Measurements from ENCODE around the gene SEMA3E. TPM values are rescaled to one million over a fixed set of nuclear protein-coding genes. Genes with fewer than 3 reads are reported as not detected.

The SEMA3E gene
- total RNA-seq, 1 experiment from 2014 or later = 3.6 TPM

DNA sequence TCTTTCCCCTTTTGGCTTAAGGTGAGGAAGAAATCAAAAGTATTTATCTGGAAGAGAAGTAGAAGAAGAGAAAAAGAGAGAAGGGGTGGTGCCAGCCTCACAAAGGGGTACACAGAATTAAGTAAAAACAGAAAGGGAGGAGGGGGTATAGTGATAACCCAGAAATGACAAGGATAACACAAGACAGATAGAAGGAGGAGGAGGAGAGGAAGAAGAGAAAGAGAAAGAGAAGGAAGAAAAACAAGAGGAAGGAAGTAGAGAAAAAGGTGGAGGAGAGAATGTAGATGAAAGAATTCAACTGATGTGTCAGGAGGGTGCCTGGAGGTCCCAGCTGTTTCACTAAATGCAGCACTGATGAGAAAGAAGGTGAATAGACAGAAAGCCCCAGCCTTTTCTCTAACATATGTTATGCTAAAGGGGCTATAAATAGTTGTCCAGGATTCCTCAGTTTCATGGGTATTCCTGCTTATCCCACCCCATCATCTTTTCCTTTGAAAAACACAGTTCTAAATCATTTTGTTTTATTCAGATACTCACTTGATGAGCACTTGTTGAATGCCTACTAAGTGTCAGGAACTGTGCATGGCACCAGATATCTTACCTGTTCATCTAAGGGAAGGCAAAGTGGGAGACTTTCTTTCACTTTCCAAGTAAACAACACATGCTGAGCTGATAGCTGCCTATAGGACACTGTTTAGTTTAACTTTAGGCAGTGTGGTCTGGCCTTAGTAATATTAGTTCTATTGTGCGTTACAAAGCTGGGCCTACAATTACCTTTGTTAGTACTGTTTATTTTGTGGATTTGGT lies 8.0 kb downstream of the SEMA3E start:
- no peak for DNase-seq (ENCODE audit: low spot score)

DNA sequence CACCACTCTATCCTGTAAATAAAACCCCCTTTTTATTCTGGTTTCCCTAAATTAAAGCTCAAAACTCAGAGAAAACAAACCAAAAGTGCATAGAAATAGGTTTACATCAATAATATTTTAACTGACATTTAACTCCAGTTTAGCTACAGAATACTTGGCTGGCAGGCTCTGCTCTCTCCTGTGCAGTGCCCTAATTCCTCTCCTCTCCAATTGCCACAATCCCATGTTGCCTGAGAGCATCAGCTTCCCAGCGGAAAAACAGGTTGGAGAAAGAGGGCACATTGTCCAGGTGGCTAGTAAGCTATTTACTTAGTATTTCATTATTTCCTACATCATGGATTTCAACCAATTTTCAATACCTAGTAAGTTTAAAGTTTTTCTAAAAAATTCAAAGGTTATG lies 8.7 kb downstream of the SEMA3E start:
- no peak for DNase-seq (ENCODE audit: low spot score)

DNA sequence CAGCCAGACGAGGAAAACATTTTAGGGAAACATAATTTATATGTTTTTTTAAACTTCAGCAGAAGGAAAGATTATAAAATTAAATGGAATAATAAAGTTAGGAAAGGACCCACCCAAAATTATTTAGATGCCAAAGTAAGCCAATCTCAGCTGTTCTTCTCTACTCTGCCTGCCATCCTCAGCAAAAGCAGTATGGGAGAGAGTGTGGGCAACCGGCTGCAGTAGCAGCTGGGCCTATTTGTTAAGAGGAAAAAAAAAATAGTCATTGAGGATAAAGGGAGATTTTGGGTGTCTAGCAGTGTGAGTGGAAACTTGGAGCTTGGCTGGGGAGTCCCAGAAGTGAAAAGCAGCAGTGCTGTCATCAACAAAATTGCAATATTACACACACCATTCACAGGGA lies 15.4 kb downstream of the SEMA3E start:
- DNase-seq (ENCODE audit: low spot score) = no peak

DNA sequence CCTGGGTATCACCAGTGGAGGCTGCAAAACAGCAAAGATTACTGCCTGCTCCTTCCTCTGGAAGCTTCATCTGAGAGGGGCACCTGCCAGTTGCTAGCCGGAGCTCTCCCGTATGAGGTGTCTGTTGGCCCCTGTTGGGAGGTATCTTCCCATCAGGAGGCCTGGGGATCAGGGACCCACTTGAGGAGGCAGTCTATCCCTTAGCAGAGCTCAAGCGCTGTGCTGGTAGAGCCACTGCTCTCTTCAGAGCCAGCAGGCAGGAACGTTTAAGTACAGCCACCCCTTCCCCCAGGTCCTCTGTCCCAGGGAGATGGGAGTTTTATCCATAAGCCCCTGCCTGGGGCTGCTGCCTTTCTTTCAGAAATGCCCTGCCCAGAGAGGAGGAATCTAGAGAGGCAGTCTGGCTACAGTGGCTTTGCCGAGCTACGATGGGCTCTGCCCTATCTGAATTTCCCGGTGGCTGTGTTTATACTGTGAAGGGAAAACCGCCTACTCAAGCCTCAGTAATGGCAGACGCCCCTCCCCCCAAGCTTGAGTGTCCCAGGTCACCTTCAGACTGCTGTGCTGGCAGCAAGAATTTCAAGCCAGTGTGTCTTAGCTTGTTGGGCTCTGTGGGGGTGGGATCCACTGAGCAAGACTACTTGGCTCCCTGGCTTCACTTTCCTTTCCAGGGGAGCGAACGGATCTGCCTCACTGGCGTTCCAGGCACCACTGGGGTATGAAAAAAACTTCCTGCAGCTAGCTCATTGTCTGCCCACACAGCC lies 19.6 kb downstream of the SEMA3E start:
- no peak for DNase-seq (ENCODE audit: low spot score)

DNA sequence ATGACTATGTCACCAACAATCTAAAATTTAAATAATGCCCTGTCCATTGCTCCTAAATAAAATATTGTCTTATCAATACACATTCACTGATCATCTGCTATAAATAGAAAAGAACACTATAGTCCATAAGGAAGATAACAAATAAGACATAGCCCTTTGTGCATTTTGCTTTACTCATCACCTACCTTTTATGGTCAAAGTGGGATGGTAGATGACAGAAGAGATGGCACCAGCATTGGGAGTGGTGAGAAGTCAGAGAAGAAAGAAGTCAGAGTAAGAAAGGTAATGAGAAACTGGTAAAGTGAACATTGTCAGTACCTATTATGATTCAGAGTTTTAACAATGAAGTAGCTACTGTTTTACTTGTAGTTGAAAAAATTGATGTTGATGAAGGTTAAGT lies 31.1 kb downstream of the SEMA3E start:
- DNase-seq (ENCODE audit: low spot score) = no peak

DNA sequence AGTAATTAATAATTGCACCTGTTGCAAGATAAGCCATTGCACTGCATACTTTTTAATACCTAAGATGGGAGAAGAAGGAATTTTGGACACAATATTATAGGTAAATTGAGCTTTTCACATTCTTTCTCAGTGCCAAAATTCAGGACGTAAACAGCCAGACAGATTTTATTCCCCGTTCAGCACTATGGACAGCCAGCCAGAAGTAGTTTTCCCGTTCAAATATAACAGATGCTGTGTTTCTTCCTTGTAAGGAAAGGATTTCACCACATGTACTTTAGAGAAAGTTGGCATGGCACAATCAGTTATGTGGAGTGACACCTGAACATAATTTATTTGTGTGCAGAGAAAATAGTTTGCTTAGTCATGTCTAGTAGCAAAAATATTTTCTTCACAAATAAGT lies 34.8 kb downstream of the SEMA3E start:
- DNase-seq (ENCODE audit: low spot score) = peak; percentile 7

DNA sequence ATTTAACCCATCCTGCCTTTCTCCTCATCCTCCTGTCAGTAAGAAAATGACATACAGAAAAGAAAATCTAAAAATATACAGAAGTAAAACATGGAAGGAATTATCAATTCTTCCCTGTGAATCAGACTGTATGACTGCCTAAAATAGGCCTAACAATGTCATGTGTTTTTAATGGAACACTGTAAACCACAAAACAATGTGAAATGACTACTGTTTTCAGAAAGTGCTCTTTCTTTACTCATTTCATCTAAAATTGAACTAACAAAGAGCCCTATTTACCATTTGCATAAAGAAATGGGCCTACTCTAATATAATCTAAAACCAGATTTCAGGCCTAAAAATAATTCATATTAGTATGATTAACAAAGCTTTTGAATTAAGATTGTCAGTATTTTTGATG lies 35.7 kb downstream of the SEMA3E start:
- no peak for DNase-seq (ENCODE audit: low spot score)

DNA sequence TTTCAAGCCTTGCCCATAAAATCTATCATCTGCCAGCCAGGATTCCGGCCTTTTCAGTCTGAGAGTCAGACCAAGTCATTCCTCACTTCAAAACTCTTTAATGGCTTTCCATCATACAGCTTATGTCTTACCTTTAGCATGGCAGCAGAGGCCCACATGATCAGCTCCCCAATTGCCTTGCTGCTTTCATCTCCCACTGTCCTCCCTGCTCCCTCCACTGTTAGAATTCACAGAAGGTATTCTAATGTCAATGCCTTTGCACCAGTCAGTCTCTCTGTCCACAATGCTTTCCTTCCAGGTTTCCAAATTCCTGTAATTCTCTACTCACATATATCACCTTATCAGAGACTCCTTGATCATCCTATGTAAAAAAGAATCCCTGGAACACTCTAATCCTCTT lies 37.2 kb downstream of the SEMA3E start:
- no peak for DNase-seq (ENCODE audit: low spot score)

DNA sequence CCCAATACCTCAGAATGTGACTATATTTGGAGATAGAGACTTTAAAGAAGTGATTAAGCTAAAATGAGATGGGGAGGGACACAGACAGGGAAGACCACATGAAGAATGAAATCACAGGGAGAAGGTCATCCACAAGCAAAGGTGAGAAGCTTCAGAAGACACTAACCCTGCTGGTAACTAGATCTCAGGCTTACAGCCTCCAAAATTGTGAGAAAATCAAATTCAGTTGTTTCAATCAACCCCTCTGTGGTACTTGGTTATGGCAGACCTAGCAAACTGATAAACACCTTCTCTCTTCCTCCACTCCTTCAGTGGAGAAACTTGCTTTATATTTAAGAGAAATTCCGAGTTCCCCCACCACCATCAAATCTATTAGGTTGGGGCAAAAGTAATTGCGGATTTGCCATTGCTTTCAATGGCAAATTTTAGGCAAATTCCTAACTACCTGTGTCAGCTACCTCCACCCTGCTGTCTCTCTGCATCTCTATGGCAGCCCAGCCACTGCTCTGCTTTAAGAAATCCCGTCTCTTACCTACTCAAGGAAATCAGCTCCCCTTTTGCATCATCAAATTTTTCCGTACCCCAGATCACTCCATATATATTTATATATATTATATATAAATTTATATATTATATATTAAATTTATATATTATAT lies 38.2 kb downstream of the SEMA3E start:
- no peak for DNase-seq (ENCODE audit: low spot score)

DNA sequence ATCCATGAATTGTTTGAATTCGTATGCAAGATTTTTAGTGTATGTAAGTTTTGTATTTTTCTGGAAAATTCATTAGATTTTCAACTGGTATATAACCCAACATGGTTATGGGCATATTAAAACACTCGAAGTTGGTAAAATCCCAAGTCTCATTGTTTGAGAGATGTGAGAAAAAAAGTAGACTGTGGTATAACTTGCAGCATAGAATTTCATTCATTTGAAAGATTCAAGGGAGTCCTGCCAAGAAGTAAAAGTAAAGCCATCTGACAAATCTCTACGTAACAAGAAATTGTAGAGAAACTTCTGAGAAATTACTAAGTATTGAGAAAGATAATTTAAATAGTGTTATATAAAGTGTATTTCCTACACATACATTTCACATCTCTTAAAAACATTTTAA lies 40.2 kb downstream of the SEMA3E start:
- no peak for DNase-seq (ENCODE audit: low spot score)

DNA sequence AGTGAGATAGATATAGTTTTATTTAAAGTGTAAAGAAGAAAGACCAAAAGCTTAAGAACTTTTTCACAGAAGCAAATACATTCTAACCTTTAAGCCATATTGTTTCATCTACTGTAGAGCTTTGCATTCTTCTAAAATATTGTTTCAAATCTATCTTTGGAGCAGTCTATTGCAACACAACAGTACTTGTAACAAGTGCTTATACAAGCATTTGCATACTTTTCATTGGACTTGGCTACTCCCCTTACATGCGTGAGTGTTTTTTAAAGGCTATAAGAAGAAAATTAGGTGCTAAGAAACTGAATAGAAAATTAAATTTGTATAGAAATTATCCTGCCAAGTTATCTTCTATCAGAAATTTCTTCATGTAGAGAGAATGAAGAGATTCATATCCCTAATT lies 45.3 kb downstream of the SEMA3E start:
- DNase-seq (ENCODE audit: low spot score) = no peak

DNA sequence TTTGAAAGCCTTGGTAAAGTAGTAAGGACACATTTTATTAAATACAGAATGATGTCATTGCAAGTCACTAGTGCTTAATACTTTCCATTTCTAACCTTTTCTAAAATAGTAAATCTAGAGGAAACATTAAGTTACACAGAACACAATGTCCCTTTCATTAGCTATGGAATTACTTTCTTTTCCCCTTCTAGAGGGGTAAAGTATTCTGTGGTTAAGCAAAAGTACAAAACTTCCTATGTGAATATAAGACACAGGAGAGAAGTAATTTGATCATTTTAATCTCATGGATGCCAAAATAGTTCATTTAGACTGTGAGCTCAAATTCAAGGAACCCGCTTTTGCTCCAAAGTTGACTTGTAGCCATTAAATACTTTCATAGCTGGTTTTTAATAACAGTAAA lies 49.8 kb downstream of the SEMA3E start:
- no peak for DNase-seq (ENCODE audit: low spot score)

DNA sequence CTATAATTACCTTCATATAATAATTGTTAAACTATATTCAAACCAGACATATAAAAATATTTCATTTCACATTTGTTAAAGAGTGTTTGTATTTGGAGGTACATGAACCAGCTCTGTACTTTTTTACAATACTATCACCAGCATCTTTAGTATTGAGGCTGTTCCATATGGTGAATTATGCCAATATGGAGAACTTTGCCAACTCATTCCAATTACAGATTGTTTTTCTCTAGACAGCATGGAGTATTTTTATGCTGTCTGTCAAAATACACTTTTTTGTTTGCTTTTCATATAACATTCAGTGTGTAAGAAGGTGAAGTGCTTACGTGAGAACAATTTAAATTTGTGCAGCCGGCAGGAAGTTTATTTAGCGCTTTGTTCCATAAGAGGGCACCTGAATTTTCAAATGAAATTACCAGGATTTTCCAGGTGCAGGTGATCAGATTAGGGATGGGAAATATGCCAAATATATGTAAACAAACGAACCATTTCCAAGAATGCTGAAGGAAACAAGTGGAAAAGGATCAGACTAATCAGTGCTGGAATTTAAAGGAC lies 54.9 kb downstream of the SEMA3E start:
- DNase-seq (ENCODE audit: low spot score) = no peak

DNA sequence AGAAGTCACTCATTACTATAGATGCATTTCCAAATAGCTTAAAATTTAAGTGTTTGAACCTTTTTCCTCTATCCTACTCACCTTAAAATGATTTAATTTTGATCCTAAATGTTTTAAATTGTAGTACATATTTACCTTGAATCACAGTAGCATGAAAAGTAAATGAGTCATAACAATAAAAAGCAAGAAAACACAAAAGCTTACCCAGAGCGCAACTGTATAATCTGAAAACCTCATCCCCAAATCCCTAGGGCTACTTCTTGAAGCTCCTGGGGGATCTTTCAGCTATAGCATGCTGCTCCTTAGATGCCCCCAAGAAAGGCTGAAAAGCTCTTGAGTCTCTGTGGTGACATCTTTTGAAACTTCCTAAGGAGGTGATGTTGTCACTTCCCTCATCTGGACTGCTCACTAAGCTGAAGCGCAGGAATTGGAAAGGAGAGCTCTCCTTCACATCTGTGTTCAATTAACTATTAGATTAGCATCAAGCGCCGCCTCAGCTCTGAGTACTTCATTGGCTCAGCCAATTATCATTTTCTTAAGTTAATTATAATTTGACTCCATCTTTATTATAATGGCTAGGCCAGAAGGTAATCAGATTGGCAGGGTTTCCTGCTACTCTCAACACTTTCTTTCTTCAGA lies 60.2 kb downstream of the SEMA3E start:
- no peak for DNase-seq (ENCODE audit: low spot score)

DNA sequence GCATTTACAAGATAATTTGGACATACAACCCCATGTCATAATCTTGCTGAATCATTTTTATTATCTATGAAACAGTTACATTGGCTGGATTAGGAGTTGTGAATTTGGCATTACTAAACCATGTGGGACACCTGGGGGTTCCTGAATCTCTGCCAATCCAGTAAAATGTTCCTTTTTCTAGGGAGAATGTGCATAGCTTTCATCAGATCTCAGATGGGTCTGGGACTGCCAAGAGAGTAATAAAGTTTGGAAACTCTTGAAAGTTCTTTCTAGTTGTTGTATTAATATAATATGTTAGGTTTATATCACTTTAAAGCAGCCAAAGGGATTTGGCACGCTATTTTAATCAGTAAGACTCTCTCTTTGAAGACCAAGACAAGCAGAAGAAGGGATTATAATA lies 62.7 kb downstream of the SEMA3E start:
- no peak for DNase-seq (ENCODE audit: low spot score)

DNA sequence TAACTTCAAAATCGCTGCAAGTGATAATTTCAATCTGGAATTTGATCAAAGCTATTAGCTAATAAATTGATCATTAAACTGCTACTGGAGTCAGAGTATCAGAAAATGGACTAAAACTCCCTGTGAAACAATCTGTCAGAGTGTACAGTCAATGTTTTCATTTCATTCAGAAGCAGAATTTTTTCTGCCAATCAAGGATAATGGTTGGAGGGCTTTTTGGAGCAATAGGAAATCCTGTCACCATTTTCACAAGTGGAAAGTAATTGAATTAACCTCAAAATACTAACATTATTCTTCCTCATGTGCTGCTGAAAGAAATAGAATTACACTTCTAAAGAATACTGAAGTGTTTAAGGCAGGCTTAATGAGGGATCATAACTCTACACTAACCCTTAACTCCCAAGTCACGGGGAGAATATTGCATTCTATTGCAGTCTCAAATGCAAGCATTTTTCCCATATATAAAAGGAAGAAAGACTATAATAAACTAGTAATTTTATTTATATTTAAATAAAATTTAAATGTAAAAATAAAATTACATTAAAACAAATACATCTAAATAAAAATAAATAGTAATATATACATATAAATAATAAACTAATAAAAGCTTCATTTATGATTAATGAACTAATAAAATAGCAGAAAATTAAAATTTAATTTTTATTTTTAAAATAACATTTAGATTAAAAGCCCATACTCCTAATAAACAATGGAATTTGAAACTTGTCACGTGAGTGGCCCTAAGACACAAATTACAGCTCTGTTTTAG lies 67.1 kb downstream of the SEMA3E start:
- DNase-seq (ENCODE audit: low spot score) = no peak

DNA sequence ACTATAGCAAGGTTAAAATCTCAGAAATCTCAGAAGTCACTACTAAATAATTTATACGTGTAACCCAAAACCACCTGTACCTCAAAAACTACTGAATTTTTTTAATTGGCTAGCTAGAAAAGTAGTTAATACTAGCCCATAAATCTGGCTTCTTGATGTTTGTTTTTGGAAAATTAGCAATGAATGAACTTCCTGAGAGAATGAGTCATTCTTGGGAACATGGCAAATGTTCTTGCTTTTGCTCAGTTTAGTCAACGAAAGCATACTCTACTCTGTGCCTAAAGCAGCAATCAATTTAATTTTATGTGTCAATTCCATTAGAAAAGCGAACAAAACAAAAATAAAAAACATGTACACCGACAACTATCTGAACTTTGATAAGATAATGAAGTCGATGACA lies 69.2 kb downstream of the SEMA3E start:
- peak; percentile 50 for DNase-seq (ENCODE audit: low spot score)

DNA sequence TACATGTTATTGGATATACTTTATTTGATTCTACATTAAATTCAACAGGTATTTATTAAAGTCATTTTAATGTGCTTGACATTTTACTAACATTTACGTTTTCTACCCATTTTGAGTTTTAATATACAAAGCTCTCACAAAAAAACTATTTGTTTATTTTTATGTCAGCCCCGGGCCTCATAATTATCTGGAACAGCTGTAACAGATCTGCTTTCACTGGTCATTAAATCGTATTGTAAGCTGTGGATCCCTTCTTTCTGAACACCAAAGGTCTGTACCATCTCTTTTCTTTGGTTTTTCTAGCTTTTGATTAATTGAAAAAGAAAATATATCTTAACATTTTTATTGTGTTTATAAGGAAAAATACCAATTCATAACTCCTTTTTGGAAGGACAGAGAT lies 73.5 kb downstream of the SEMA3E start:
- DNase-seq (ENCODE audit: low spot score) = no peak

DNA sequence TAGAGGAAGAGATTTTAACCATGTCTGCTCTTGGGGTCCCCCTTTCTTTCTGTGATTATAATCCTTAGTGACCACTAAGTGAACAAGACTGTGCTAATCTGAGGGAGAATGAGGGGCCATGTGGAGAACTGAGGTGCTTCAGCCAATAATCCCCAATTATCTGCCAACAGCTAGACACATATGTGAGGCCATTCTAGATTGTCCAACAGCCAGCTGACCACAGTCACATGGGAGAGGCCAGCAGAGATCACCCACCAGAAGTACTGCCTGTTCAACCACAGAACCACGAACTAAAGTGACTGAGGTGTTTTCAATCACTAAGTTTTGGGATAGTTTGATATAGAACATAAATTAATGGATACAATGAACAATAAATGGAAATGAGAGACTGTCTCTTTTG lies 74.3 kb downstream of the SEMA3E start:
- DNase-seq (ENCODE audit: low spot score) = no peak

DNA sequence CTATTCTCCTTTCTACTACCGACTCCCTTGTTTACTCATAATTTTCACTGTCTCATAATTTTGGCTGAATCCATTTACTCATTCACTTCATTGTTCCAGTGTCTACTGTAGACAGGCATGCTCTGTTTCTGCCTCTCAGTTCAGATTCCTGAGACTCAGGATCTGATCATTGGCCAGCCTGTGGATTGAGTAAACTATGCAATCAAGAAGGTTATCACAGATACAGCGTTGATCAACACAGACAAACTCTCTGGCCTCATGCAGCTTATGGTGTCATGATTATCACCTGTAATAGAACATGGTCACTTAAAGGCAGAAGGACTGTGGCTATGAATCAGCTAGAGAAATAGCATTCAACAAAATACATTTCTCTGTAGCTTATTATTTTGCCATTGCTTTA lies 86.0 kb downstream of the SEMA3E start:
- no peak for DNase-seq (ENCODE audit: low spot score)

DNA sequence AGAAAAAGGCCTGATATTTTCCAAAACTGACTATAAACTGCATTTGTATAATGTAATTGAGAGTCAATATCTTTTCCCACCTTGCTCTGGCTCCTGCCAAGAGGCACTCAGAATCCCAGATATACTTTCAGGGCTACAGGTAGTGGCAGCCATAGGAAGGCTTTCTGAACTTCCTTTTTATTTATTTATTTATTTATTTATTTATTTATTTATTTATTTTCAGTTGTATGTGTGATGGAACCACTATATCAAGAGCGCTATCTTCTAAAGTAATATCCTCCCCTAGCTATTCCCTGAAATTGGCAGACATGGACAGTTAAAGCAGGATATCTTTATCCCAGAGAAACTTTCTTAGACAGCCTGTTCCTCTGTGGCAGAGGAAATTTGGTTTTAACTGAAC lies 86.7 kb downstream of the SEMA3E start:
- no peak for DNase-seq (ENCODE audit: low spot score)

All from A172 (cell line).